NCI-H526 treated with DMSO at 0.1 percent for 48 hours (cell line): ENCODE measurements around the gene SIK2.
"Not testable (repeated sequence)": the region's sequence is repeated elsewhere in the genome, so short reads cannot be mapped to it uniquely, and the experiment has no call there.

ENCODE experiments used
- DNase-seq: peaks from one replicate; lab custom pipeline; 2025; lab: John Stamatoyannopoulos, UW

SIK2 gene

GRCh38 chr11:111658493-111658892, 56.2 kb downstream of the SIK2 start:
- DNase-seq = not testable (repeated sequence)

- DNase-seq = no peak
Measured at GRCh38 chr11:111659201-111660115, 57.2 kb downstream of the SIK2 start.

GRCh38 chr11:111660822-111661221, 58.6 kb downstream of the SIK2 start:
- no peak for DNase-seq

DNA sequence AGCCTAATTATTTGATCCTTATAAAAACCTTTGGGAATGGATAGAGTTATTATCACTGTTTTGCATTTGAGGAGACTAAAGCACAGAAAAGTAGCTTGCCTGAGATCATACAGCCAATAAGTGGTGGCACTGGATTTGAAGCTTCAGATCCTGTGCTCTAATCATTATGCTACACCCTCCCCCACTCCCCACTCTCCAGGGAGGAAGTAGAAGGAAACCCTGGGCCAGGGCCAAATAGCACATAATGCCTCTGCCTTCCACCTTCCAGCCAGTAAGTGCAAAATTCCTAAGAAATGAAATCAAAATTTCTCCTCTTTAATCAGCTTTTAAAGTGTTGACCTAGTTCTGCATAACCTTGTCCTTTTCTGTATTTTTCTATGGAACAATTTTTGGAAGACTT, 61.6 kb downstream of the SIK2 start:
- DNase-seq = no peak

DNA sequence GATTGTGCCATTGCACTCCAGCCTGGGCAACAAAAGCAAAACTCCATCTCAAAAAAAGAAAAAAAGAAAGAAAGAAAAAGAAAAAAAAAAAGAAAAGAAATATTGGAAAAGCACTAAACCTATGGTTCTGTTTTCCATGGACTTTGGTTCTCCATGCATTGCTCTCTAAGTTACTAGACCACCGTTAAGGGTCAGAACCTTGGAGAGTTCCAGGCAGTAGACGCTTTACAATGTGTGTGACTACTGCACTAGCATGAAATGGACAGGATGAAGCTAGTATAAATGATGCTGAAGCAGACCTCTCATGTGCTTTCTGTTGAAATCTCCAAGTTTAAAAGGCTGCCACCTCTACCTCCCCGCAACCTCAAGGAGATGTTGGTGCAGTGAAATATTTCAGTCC, 63.5 kb downstream of the SIK2 start:
- DNase-seq = no peak

GRCh38 chr11:111668980-111669379, 66.7 kb downstream of the SIK2 start:
- DNase-seq = no peak

- no peak for DNase-seq
Measured at GRCh38 chr11:111671383-111671782, 69.1 kb downstream of the SIK2 start.

DNA sequence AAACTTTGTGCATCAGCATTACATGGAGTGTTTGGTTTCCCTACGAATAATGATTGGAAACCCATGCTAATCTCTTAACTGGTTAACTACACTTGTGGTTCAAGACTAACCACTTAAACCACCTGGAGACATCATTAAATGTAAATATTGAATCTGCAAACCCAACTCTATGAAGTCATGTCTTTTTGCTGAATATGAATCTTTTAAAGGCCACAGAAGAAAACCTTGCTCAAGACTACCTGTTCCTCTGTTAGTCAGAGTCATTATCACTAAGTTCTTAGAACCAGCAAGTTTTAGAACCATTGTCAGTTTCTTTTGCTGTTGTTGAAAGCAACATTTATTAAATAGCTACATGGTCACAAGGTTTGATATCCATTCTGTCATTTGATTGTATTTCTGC, 70.7 kb downstream of the SIK2 start:
- no peak for DNase-seq

DNA sequence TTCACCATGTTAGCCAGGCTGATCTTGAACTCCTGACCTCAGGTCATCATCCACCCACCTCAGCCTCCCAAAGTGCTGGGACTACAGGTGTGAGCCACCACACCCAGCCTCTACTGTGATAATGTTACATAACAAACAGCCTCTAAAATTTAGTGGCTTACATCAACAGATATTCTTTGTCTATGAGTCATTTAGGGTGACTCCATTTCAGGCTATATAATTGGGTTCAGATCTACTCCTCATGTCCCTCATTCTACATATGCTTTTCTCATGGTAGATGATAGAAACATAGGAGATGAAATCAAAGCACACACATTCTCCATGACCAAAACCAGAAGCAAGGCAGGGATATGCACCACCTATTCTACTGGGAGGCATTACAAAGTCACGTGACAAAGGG, 72.7 kb downstream of the SIK2 start:
- DNase-seq = no peak

DNA sequence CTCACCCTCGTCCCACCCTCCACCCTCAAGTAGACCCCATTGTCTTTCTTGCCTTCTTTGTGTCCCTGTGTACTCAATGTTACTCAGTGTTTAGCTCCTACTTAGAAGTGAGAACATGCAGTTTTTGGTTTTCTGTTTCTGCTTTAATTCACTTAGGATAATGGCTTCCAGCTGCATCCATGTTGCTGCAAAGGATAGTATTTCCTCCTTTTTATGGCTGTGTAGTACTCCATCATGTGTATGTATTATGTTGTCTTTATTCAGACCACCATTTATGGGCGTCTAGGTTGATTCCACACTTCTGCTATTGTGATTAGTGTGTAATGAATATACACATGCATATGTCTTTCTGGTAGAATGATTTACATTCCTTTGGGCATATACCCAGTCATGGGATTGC, 73.6 kb downstream of the SIK2 start:
- no peak for DNase-seq

GRCh38 chr11:111676878-111677585, 74.8 kb downstream of the SIK2 start:
- DNase-seq = no peak

DNA sequence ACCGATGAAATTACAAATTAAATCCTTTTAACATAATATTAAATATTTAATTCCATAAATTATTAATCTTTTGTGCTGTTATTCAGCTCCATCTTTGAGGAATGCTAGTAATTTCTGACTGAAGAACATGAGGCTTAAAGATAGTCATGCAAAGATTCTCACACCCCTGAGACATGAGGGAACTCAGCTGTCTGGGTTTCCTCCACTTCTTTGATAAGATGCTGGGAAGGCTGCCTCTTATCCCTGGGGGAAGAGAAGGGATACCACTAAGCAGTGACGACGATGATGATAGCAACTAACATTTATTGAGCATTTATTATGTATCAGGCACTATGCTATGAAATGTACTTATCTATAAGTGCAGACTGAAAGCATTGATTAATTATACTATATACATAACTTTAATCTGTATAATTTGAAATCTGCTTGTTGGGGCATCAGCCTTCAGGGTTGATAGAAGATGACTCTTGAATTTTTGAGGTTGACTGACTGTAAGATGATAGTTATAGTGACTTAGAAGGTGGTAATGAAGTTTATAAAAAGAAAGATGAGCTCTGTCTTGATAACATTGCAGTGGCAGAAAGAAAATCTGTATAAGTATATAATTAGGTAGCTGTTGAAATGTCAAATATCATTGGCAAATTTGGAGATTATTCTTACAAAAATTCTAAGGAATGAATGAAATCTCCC, 78.4 kb downstream of the SIK2 start:
- no peak for DNase-seq

GRCh38 chr11:111683806-111684205, 81.6 kb downstream of the SIK2 start:
- DNase-seq = no peak

- DNase-seq = no peak
Measured at GRCh38 chr11:111684251-111684650, 82.0 kb downstream of the SIK2 start.

DNA sequence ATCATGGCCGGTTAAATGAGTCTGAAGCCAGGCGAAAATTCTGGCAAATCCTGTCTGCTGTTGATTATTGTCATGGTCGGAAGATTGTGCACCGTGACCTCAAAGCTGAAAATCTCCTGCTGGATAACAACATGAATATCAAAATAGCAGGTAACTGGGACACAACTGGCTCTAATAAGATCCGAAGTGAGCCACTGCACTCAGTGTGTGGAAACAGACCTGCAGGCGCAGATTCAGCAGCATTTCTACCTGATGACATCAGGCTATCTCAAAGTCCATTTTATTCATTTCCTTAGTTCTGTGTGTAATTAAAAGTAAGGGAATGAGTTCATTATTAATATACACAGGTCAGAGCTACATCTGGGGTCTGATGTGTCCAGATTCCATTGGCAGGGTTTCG, 85.8 kb downstream of the SIK2 start:
- no peak for DNase-seq

DNA sequence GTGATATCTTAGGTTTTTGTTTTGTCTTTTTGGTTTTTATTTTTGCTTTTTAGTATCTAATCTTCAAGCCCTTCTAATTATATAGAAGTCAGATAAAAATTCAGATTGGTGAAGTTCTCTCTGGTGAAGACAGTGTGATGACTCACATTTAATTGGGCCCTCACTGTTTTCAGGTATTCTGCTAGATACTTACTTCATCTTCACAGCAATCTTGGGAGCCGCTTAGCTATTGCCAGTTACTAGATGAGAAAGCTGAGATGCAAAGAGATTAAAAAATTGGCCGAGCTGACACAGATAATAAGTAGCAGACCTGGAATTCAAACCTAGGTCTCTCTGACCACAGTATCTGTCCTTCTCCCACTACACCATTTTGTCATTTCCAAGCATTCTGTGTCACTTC, 88.9 kb downstream of the SIK2 start:
- DNase-seq = no peak

DNA sequence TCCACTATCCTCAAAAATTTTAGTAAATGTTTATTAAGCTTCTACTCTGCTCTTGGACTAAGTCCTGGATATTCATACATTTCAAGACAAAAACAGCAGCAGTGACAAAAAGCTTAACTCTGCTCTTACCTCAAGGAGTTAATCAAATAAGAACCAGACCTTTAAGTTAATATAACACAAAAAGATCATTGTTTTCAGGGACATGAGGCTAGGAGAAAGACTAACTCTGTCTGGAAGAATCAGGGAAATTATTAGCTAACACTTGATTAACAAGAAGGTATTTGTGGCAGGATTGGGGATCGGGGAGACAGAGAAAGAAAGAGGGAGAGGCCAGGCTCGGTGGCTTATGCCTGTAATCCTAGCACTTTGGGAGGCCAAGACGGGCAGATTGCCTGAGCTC, 89.5 kb downstream of the SIK2 start:
- DNase-seq = no peak

- no peak for DNase-seq
Measured at GRCh38 chr11:111693224-111693937, 91.1 kb downstream of the SIK2 start.

- no peak for DNase-seq
Measured at GRCh38 chr11:111694851-111695250, 92.6 kb downstream of the SIK2 start.

- no peak for DNase-seq
Measured at GRCh38 chr11:111696556-111696955, 94.3 kb downstream of the SIK2 start.

- DNase-seq = no peak
Measured at GRCh38 chr11:111697933-111698371, 95.7 kb downstream of the SIK2 start.
